HEK293T (cell line): Measurements from ENCODE around the gene NAT9.

Experiments used
- ARNT ChIP-seq: fragments of 450-650 bp; IDR thresholded peaks from 2 replicates; pipeline ENCODE4 v1.6.1; 2017; ENCODE audit warnings: mild to moderate bottlenecking
- BHLHE40 ChIP-seq: fragments of 450-650 bp; IDR thresholded peaks from 2 replicates; pipeline ENCODE4 v1.6.1; 2016; ENCODE audit warnings: mild to moderate bottlenecking, moderate library complexity, borderline replicate concordance
- CTBP1 ChIP-seq: fragments of 450-650 bp; IDR thresholded peaks from 2 replicates; pipeline ENCODE4 v1.6.1; 2016; ENCODE audit warnings: borderline replicate concordance
- ELF4 ChIP-seq: fragments of 450-650 bp; IDR thresholded peaks from 2 replicates; pipeline ENCODE4 v1.6.1; 2017; ENCODE audit warnings: antibody characterized with exemption
- FOXA1 ChIP-seq: fragments of 450-650 bp; IDR thresholded peaks from 2 replicates; pipeline ENCODE4 v1.6.1; 2016; ENCODE audit warnings: mild to moderate bottlenecking
- FOXM1 ChIP-seq: fragments of 450-650 bp; IDR thresholded peaks from 2 replicates; pipeline ENCODE4 v1.6.1; 2017; ENCODE audit warnings: mild to moderate bottlenecking, borderline replicate concordance
- LEF1 ChIP-seq: fragments of 450-650 bp; IDR thresholded peaks from 2 replicates; pipeline ENCODE4 v1.6.1; 2017; ENCODE audit warnings: mild to moderate bottlenecking, borderline replicate concordance
- NFRKB ChIP-seq: fragments of 450-650 bp; IDR thresholded peaks from 2 replicates; pipeline ENCODE4 v1.6.1; 2016; ENCODE audit warnings: mild to moderate bottlenecking, moderate library complexity
- SP1 ChIP-seq: fragments of 450-650 bp; IDR thresholded peaks from 2 replicates; pipeline ENCODE4 v1.6.1; 2017
- SUZ12 ChIP-seq: fragments of 450-650 bp; IDR thresholded peaks from 2 replicates; pipeline ENCODE4 v1.6.1; 2016; ENCODE audit warnings: mild to moderate bottlenecking
- TARDBP ChIP-seq: fragments of 450-650 bp; IDR thresholded peaks from 2 replicates; pipeline ENCODE4 v1.6.1; 2016
- ZNF384 ChIP-seq: fragments of 450-650 bp; IDR thresholded peaks from 2 replicates; pipeline ENCODE4 v1.6.1; 2016
- TF ChIP-seq, protein P1 (sequence below): fragments of 450-650 bp; IDR thresholded peaks from 2 replicates; pipeline ENCODE4 v1.6.1; 2016

DNA sequence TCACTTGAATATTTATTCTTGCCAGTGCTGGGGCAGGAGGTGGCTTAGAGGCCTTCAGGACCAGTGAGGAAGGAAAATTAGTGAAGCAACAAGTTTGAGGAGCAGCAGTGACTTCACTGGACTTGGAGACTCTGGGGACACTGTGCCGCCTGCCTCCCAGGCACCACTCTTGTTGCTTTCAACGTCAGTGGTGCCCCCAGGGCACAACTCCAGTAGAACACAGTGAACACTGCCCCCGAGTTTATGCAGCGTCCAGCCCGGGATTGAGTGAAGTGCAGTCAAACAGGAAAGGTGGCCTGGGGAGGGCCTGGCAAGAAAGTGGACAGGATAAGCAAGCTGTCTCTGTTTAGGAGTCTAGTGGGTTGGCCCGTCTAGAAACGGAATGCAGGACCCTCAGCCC, 24.4 kb upstream of the NAT9 start:
- TF ChIP-seq BHLHE40 = no peak
- no peak for TF ChIP-seq SP1
- TF ChIP-seq FOXM1 = no peak
- no peak for TF ChIP-seq CTBP1
- no peak for TF ChIP-seq SUZ12
- TF ChIP-seq ARNT = no peak
- TF ChIP-seq ELF4 = no peak
- TF ChIP-seq FOXA1 = no peak
- no peak for TF ChIP-seq LEF1
- no peak for TF ChIP-seq NFRKB
- no peak for TF ChIP-seq ZNF384
- TF ChIP-seq TARDBP = no peak
- TF ChIP-seq, protein P1, sequence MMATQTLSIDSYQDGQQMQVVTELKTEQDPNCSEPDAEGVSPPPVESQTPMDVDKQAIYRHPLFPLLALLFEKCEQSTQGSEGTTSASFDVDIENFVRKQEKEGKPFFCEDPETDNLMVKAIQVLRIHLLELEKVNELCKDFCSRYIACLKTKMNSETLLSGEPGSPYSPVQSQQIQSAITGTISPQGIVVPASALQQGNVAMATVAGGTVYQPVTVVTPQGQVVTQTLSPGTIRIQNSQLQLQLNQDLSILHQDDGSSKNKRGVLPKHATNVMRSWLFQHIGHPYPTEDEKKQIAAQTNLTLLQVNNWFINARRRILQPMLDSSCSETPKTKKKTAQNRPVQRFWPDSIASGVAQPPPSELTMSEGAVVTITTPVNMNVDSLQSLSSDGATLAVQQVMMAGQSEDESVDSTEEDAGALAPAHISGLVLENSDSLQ = no peak
